ENCODE data around the gene LGALS3BP.

DNA sequence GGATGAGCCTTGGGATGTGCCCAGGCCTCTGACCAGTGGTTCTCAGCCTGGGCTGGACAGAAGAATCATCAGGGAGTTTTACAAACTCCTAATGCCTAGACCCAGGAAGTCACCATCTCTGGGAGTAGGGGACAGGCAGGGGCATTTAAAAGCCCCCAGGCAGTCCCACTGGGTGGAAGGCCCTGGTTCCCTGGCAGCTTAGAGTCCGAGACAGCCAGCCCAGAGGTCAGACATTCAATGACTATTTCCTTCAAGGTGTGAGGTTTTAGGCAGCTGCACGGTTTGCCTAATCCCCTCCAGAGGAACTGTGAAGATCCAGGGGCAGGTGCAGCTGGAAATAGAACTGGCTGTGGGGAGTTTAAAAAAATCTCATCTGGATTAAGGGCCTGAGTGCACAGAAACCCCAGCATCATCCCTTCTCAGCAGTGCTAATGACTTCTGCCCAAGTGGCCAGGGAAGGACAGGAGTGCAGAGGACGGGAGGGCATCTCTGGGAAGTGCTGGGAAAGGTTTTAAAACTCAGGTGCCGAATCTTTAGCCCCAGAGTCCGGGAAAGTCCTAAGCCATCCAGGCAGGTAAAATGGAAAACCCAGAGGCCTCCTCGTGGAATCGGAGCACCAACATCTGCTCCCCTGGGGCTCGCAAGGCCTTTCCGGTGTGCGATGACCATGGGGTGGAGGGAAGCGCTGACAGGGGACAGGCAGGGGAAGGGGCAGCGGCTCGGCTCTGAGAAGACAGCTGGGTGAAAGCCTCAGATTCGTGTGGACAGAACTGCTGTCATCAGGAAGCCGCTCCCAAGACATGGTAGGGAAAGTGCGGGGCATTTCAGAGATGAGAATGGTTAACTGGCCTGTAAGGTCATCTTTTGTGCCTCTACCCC lies 1.5 kb upstream of the LGALS3BP start:
- TF ChIP-seq, protein P1, sequence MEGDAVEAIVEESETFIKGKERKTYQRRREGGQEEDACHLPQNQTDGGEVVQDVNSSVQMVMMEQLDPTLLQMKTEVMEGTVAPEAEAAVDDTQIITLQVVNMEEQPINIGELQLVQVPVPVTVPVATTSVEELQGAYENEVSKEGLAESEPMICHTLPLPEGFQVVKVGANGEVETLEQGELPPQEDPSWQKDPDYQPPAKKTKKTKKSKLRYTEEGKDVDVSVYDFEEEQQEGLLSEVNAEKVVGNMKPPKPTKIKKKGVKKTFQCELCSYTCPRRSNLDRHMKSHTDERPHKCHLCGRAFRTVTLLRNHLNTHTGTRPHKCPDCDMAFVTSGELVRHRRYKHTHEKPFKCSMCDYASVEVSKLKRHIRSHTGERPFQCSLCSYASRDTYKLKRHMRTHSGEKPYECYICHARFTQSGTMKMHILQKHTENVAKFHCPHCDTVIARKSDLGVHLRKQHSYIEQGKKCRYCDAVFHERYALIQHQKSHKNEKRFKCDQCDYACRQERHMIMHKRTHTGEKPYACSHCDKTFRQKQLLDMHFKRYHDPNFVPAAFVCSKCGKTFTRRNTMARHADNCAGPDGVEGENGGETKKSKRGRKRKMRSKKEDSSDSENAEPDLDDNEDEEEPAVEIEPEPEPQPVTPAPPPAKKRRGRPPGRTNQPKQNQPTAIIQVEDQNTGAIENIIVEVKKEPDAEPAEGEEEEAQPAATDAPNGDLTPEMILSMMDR (IDR thresholded peaks at IDR 0.05): no peak
- TF ChIP-seq POLR2AphosphoS5 (IDR thresholded peaks at IDR 0.05; ENCODE audit: low read depth, low read length) (no peak), TCF7L2 (IDR thresholded peaks at IDR 0.05; ENCODE audit: low read depth, low read length) (no peak)

All from Panc1 (cell line).